Peyer's patch (tissue), 4 donors: ENCODE measurements around the gene NPAS2. TPM values are rescaled to one million over a fixed set of nuclear protein-coding genes. Genes with fewer than 3 reads are reported as not detected.

Experiments used
- DNase-seq, 3 donors: peaks; one replicate each; pipeline ENCODE4 v3.0.0-alpha.2; 2017 to 2019
- H3K27ac ChIP-seq, 4 donors: fragments of 200-600 bp; sonication (generic); one replicate each; pipeline ENCODE4 v1.5.1; 2016 to 2019
- H3K27me3 ChIP-seq, 2 donors: fragments of 200-600 bp; sonication (generic); one replicate each; pipeline ENCODE4 v1.5.1; 2019
- H3K36me3 ChIP-seq, 3 donors: fragments of 200-600 bp; sonication (generic); one replicate each; pipeline ENCODE4 v1.5.1; 2016 to 2019
- H3K4me1 ChIP-seq, 4 donors: fragments of 200-600 bp; sonication (generic); one replicate each; pipeline ENCODE4 v1.5.1; 2016 to 2019
- H3K4me3 ChIP-seq, 4 donors: fragments of 200-600 bp; sonication (generic); 1 replicate in 3 of 4; 2 replicates in 1 of 4; pipeline ENCODE4 v1.5.1; 2016 to 2019; ENCODE audit warnings: mild to moderate bottlenecking in 1 of 4
- H3K9me3 ChIP-seq, 4 donors: fragments of 200-600 bp; sonication (generic); one replicate each; pipeline ENCODE4 v1.5.1; 2016 to 2019; ENCODE audit warnings: mild to moderate bottlenecking in 1 of 4
- POLR2A ChIP-seq, 2 donors: fragments of 450-650 bp; IDR thresholded peaks; one replicate each; pipeline ENCODE4 v1.5.1; 2017; ENCODE audit warnings: antibody characterized with exemption in 2 of 2, mild to moderate bottlenecking in 2 of 2, moderate library complexity in 2 of 2
- total RNA-seq, 4 donors: library from RNA; depleted of rRNA; stranded (reverse); fragments of >200 nt; gene quantifications; one replicate each; pipeline ENCODE4 v1.1.0, GENCODE V29; 2016
- TF ChIP-seq, protein P1 (sequence below), 6 experiments: fragments of 450-650 bp in 4 of 6; fragments of 200-600 bp in 2 of 6; sonication (generic) in 1 of 6; IDR thresholded peaks; one replicate each; pipeline ENCODE4 v1.5.1; 2017 to 2019; ENCODE audit warnings: antibody characterized with exemption in 6 of 6, mild to moderate bottlenecking in 3 of 6, moderate library complexity in 1 of 6

The NPAS2 gene
- total RNA-seq, 4 donors from 2014 or later, result 29.7 to 99.5 (median 95.5) TPM

DNA sequence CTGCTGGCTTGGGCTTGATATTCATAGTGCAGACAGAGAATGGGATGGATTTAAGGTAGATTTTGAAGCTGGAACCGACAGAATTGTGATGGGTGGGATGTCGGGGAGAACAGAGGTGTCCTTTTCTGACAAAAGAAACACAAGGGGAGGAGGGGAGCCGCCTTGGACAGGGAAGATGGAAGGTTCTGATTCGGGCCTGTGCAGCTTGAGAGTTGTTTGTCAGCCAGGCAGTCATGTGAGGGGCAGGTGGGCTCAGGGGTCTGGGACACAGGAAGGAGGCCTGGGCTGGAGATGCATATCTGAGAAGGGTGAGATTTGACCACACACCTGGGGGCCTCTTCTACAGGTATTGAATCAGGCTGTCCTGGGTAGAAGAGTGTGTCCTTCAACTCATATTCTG lies 41.4 kb downstream of the NPAS2 start:
- TF ChIP-seq, protein P1, sequence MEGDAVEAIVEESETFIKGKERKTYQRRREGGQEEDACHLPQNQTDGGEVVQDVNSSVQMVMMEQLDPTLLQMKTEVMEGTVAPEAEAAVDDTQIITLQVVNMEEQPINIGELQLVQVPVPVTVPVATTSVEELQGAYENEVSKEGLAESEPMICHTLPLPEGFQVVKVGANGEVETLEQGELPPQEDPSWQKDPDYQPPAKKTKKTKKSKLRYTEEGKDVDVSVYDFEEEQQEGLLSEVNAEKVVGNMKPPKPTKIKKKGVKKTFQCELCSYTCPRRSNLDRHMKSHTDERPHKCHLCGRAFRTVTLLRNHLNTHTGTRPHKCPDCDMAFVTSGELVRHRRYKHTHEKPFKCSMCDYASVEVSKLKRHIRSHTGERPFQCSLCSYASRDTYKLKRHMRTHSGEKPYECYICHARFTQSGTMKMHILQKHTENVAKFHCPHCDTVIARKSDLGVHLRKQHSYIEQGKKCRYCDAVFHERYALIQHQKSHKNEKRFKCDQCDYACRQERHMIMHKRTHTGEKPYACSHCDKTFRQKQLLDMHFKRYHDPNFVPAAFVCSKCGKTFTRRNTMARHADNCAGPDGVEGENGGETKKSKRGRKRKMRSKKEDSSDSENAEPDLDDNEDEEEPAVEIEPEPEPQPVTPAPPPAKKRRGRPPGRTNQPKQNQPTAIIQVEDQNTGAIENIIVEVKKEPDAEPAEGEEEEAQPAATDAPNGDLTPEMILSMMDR (IDR thresholded peaks at IDR 0.05), result no peak
- TF ChIP-seq POLR2A (IDR thresholded peaks at IDR 0.05), result no peak
- H3K9me3 ChIP-seq, result no peaks in the 10 kb centered on the region
- no peaks in the 10 kb centered on the region for H3K27me3 ChIP-seq
- no peak for DNase-seq
- H3K4me3 ChIP-seq, result no peak overlapping the region
- H3K36me3 ChIP-seq, result no peaks in the 10 kb centered on the region
- no peaks in the 10 kb centered on the region for H3K4me1 ChIP-seq
- no peak overlapping the region for H3K27ac ChIP-seq

DNA sequence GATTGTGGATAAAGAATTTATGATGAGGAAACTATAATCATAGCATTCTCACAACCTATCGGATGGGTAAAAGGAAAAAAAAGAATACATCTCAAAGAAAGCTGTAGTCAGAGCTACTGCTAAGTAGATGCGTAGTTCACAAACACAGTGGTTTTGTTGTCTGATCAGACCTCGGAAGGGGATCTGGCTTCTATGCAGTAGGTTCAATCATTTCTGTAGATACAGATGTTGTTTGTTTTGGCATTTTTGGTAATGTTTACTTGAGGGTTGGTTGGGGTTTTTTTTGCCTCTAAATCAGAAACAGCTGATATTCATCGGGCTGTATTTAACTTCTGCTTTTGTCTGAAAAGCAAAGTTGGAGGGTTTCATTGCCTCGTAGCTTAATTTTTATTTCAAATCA lies 42.1 kb downstream of the NPAS2 start:
- no peak for DNase-seq
- H3K9me3 ChIP-seq, result peaks cover 0 to 3% (median 0%) of the 10 kb centered on the region in 4 donors
- H3K36me3 ChIP-seq, result no peaks in the 10 kb centered on the region
- no peaks in the 10 kb centered on the region for H3K4me1 ChIP-seq
- H3K4me3 ChIP-seq, result no peak overlapping the region
- no peak overlapping the region for H3K27ac ChIP-seq
- no peaks in the 10 kb centered on the region for H3K27me3 ChIP-seq
- TF ChIP-seq, protein P1 (IDR thresholded peaks at IDR 0.05), result no peak
- TF ChIP-seq POLR2A (IDR thresholded peaks at IDR 0.05), result no peak

- no peak for DNase-seq
Measured at GRCh38 chr2:100865816-100866460, 46.0 kb downstream of the NPAS2 start.

GRCh38 chr2:100868083-100868482 lies 48.1 kb downstream of the NPAS2 start:
- Histone ChIP-seq H3K4me1 (no peaks in the 10 kb centered on the region), H3K9me3 (peaks cover 0 to 4% (median 0%) of the 10 kb centered on the region in 4 donors), H3K27me3 (no peaks in the 10 kb centered on the region), H3K36me3 (no peaks in the 10 kb centered on the region), H3K4me3 (no peak overlapping the region), H3K27ac (no peak overlapping the region)
- TF ChIP-seq, protein P1 (IDR thresholded peaks at IDR 0.05), result no peak
- TF ChIP-seq POLR2A (IDR thresholded peaks at IDR 0.05), result no peak
- DNase-seq, result no peak

More at GRCh38 chr2:100865816-100866460, 46.0 kb downstream of the NPAS2 start:
- TF ChIP-seq POLR2A (IDR thresholded peaks at IDR 0.05), result no peak
- TF ChIP-seq, protein P1 (IDR thresholded peaks at IDR 0.05), result no peak
- Histone ChIP-seq H3K36me3 (no peaks in the 10 kb centered on the region), H3K4me3 (no peak overlapping the region), H3K27me3 (no peaks in the 10 kb centered on the region), H3K9me3 (peaks cover 0 to 4% (median 0%) of the 10 kb centered on the region in 4 donors), H3K4me1 (no peaks in the 10 kb centered on the region), H3K27ac (peak overlapping the region in 1 of 4 donors; percentile 58)

- DNase-seq, result no peak
- Histone ChIP-seq H3K4me1 (no peaks in the 10 kb centered on the region), H3K27ac (no peak overlapping the region), H3K4me3 (no peak overlapping the region), H3K9me3 (peaks cover 0 to 4% (median 0%) of the 10 kb centered on the region in 4 donors), H3K27me3 (no peaks in the 10 kb centered on the region), H3K36me3 (no peaks in the 10 kb centered on the region)
- TF ChIP-seq, protein P1 (IDR thresholded peaks at IDR 0.05), result no peak
- no peak for TF ChIP-seq POLR2A (IDR thresholded peaks at IDR 0.05)
Measured at GRCh38 chr2:100869120-100869519, 49.2 kb downstream of the NPAS2 start.
